PC-9 (cell line): Measurements from ENCODE around the gene MCM9.

Source experiments
- CTCF ChIP-seq: fragments of 200-600 bp; sonication (generic); conservative IDR thresholded peaks from 2 replicates; pipeline ENCODE4 v1.6.1; 2017; ENCODE audit warnings: mixed run types, antibody characterized with exemption, mild to moderate bottlenecking, moderate library complexity
- EZH2 ChIP-seq: fragments of 200-600 bp; sonication (generic); IDR thresholded peaks from 2 replicates; pipeline ENCODE4 v1.8.0; 2017; ENCODE audit warnings: antibody characterized with exemption, low read depth

- no peak for TF ChIP-seq EZH2
- no peak for TF ChIP-seq CTCF
Observed at GRCh38 chr6:118894425-118895260, 40.3 kb downstream of the MCM9 start.
